GM20000 (cell line): Measurements from ENCODE around the gene LRRC72.
A peak's percentile ranks its signal among the peaks of the same experiment; 100 is the strongest.

Experiments
- DNase-seq: peaks from one replicate; pipeline ENCODE4 v3.0.0; 2012; ENCODE audit warnings: low spot score
- TF ChIP-seq, protein P1 (sequence below): IDR thresholded peaks from 2 replicates; pipeline ENCODE4 v1.5.1; 2012; ENCODE audit warnings: mild to moderate bottlenecking, control low read depth; ENCODE audit errors: extremely low read depth, missing control alignments

The LRRC72 gene

GRCh38 chr7:16606704-16607103, 80.1 kb downstream of the LRRC72 start:
- TF ChIP-seq, protein P1, sequence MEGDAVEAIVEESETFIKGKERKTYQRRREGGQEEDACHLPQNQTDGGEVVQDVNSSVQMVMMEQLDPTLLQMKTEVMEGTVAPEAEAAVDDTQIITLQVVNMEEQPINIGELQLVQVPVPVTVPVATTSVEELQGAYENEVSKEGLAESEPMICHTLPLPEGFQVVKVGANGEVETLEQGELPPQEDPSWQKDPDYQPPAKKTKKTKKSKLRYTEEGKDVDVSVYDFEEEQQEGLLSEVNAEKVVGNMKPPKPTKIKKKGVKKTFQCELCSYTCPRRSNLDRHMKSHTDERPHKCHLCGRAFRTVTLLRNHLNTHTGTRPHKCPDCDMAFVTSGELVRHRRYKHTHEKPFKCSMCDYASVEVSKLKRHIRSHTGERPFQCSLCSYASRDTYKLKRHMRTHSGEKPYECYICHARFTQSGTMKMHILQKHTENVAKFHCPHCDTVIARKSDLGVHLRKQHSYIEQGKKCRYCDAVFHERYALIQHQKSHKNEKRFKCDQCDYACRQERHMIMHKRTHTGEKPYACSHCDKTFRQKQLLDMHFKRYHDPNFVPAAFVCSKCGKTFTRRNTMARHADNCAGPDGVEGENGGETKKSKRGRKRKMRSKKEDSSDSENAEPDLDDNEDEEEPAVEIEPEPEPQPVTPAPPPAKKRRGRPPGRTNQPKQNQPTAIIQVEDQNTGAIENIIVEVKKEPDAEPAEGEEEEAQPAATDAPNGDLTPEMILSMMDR, result no peak
- DNase-seq, result no peak

GRCh38 chr7:16609842-16610450, 83.3 kb downstream of the LRRC72 start:
- TF ChIP-seq, protein P1, result no peak
- no peak for DNase-seq

- no peak for DNase-seq
- TF ChIP-seq, protein P1, result no peak
These were observed 85.1 kb downstream of the LRRC72 start for GRCh38 chr7:16611711-16612110.

- TF ChIP-seq, protein P1, result no peak
- DNase-seq, result no peak
These were observed 88.6 kb downstream of the LRRC72 start for GRCh38 chr7:16615228-16615627.

DNA sequence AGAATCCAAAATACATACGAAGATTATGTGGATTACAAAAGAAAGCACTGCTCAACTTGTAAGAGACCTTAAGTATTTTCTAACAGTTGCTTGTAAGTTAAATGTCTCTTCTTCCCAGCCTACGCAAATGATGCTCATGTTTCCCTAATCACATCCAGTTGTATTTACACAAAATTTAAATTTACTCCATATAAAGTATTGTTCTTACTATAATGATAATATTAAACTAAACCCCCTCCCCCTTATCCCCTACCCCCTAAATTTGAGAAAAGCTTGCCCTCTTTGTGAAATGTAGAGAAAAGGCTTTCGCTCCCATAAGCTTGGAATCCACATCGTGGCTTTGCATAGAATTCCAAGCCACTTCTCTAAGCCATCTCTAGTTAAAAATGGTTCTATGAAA, 89.5 kb downstream of the LRRC72 start:
- DNase-seq, result no peak
- TF ChIP-seq, protein P1, result no peak

DNA sequence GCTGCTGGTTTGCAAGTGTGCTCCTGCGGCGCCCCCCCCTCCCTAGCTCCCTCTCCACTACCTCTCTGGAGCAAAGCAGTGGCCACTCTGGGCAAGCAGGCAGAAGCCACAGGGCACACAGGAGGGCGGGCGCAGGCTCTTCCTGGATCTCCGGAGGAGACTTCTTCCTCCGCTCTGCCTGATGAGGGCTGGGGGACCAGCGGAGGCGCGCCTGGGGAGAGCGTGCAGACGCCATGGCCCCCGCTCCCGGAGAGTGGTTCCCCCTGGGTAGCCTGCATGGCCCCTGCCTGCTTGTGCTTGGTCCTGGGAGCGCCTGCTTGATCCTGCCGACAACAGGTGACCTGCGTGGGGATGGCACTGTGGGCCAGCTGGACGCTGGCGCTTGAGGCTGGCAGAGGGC, 89.9 kb downstream of the LRRC72 start:
- TF ChIP-seq, protein P1, result no peak
- DNase-seq, result no peak

GRCh38 chr7:16619979-16620408, 93.4 kb downstream of the LRRC72 start:
- TF ChIP-seq, protein P1, result no peak
- DNase-seq, result peak; percentile 35
